Ishikawa (cell line): Measurements from ENCODE around the gene CYP2B6.

Experiments
- CEBPB ChIP-seq: IDR thresholded peaks from 2 replicates; pipeline ENCODE4 v1.6.1; 2012
- CREB1 ChIP-seq: IDR thresholded peaks from 2 replicates; pipeline ENCODE4 v1.6.1; 2012; ENCODE audit warnings: low read depth
- EGR1 ChIP-seq: IDR thresholded peaks from 2 replicates; pipeline ENCODE4 v1.6.1; 2012
- EP300 ChIP-seq: IDR thresholded peaks from 2 replicates; pipeline ENCODE4 v1.6.1; 2012; ENCODE audit warnings: borderline replicate concordance
- FOXM1 ChIP-seq: IDR thresholded peaks from 2 replicates; pipeline ENCODE4 v1.6.1; 2012; ENCODE audit warnings: low read depth, borderline replicate concordance
- NFIC ChIP-seq: IDR thresholded peaks from 2 replicates; pipeline ENCODE4 v1.6.1; 2012
- RAD21 ChIP-seq: IDR thresholded peaks from 2 replicates; pipeline ENCODE4 v1.6.1; 2012; ENCODE audit warnings: low read depth
- REST ChIP-seq: IDR thresholded peaks from 2 replicates; pipeline ENCODE4 v1.6.1; 2012; ENCODE audit warnings: low read depth, mild to moderate bottlenecking
- TAF1 ChIP-seq: IDR thresholded peaks from 2 replicates; pipeline ENCODE4 v1.6.1; 2012; ENCODE audit warnings: low read depth, mild to moderate bottlenecking
- TCF12 ChIP-seq: IDR thresholded peaks from 2 replicates; pipeline ENCODE4 v1.6.1; 2012; ENCODE audit warnings: low read depth
- TEAD4 ChIP-seq: IDR thresholded peaks from 2 replicates; pipeline ENCODE4 v1.6.1; 2012
- USF1 ChIP-seq: IDR thresholded peaks from 2 replicates; pipeline ENCODE4 v1.6.1; 2012
- YY1 ChIP-seq: IDR thresholded peaks from 2 replicates; pipeline ENCODE4 v1.6.1; 2012; ENCODE audit warnings: low read depth
- ZBTB7A ChIP-seq: IDR thresholded peaks from 2 replicates; pipeline ENCODE4 v1.6.1; 2012; ENCODE audit warnings: low read depth

CYP2B6 gene

GRCh38 chr19:41001243-41001971 lies 10.3 kb downstream of the CYP2B6 start:
- TF ChIP-seq NFIC (no peak), EGR1 (no peak)

- TF ChIP-seq REST (no peak), ZBTB7A (no peak), RAD21 (no peak), USF1 (no peak), TCF12 (no peak), EGR1 (no peak), CEBPB (no peak), YY1 (no peak), TEAD4 (no peak), FOXM1 (no peak), CREB1 (no peak)
These were observed 18.7 kb downstream of the CYP2B6 start for GRCh38 chr19:41009700-41010235.

GRCh38 chr19:41013359-41013758 lies 22.3 kb downstream of the CYP2B6 start:
- TF ChIP-seq YY1 (no peak), FOXM1 (no peak), TAF1 (no peak), TEAD4 (no peak), TCF12 (no peak), REST (no peak), USF1 (no peak), CEBPB (no peak), NFIC (no peak), CREB1 (no peak), ZBTB7A (no peak), EGR1 (no peak)

GRCh38 chr19:41014643-41015042 lies 23.6 kb downstream of the CYP2B6 start:
- TF ChIP-seq CREB1 = no peak
- no peak for TF ChIP-seq TEAD4
- TF ChIP-seq USF1 = no peak
- no peak for TF ChIP-seq RAD21
- TF ChIP-seq CEBPB = no peak
- TF ChIP-seq REST = no peak
- TF ChIP-seq YY1 = no peak
- TF ChIP-seq EGR1 = no peak
- no peak for TF ChIP-seq ZBTB7A
- TF ChIP-seq FOXM1 = no peak
- TF ChIP-seq TCF12 = no peak
- no peak for TF ChIP-seq EP300
- TF ChIP-seq TAF1 = no peak
- no peak for TF ChIP-seq NFIC
